ENCODE results near the gene COL18A1.

- no peak for TF ChIP-seq EZH2 (IDR thresholded peaks at IDR 0.05; ENCODE audit: low read length)
- TF ChIP-seq CTCF (optimal IDR thresholded peaks at IDR 0.05 in 1 of 3, IDR thresholded peaks at IDR 0.05 in 1 of 3, conservative IDR thresholded peaks at IDR 0.05 in 1 of 3; ENCODE audit: extremely low read depth in 1 of 3, insufficient read depth in 2 of 3, low read length in 3 of 3) = no peak
Observed at GRCh38 chr21:45556302-45556644, 151.3 kb downstream of the COL18A1 start.

Data from keratinocyte (primary cell).